IMR-90 (cell line): ENCODE measurements around the gene AKAP13.

Experiments used
- CEBPB ChIP-seq: IDR thresholded peaks from 2 replicates; pipeline ENCODE4 v1.6.1; 2012; ENCODE audit warnings: low read depth, low read length, improper control_type of control experiment
- FOS ChIP-seq: fragments of 150-350 bp; IDR thresholded peaks from 2 replicates; pipeline ENCODE4 v1.6.1; 2016; ENCODE audit warnings: low read depth, low read length
- MAFK ChIP-seq: IDR thresholded peaks from 2 replicates; pipeline ENCODE4 v1.6.1; 2012; ENCODE audit warnings: low read depth, low read length, improper control_type of control experiment
- MXI1 ChIP-seq: IDR thresholded peaks from 2 replicates; pipeline ENCODE4 v1.6.1; 2012; ENCODE audit warnings: low read depth, mild to moderate bottlenecking, low read length, moderate library complexity, borderline replicate concordance
- POLR2A ChIP-seq: IDR thresholded peaks from 2 replicates; pipeline ENCODE4 v1.6.1; 2012; ENCODE audit warnings: mild to moderate bottlenecking, low read depth, low read length
- RAD21 ChIP-seq: IDR thresholded peaks from 2 replicates; pipeline ENCODE4 v1.6.1; 2012; ENCODE audit warnings: low read length, improper control_type of control experiment
- TF ChIP-seq, protein P1 (sequence below): conservative IDR thresholded peaks from 2 replicates; pipeline ENCODE4 v1.5.1; 2012; ENCODE audit warnings: mild to moderate bottlenecking, low read depth, low read length, improper control_type of control experiment
- TF ChIP-seq, protein P2 (sequence below): fragments of 150-350 bp; IDR thresholded peaks from 2 replicates; pipeline ENCODE4 v1.6.1; 2017; ENCODE audit warnings: mild to moderate bottlenecking, antibody characterized with exemption, low read length, low read depth

DNA sequence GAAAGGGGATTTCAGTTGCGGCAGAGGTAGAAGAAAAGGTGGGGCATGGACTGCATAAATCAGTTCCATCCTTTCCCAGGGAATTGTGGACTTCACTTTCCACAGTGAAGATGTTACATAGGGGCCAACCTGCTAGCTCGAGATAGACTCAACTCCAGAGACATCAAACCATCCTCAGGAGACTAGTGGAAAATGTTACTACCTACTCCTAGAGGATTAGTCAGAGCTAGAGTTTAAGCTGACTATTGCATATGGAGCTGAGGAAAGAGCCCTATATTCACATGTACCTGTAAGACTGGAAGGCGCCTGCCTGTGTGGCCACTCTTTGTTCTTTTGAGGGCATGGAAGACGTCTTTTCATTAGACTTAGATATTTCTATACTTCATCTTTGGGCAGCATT, 345.2 kb downstream of the AKAP13 start:
- TF ChIP-seq, protein P1, sequence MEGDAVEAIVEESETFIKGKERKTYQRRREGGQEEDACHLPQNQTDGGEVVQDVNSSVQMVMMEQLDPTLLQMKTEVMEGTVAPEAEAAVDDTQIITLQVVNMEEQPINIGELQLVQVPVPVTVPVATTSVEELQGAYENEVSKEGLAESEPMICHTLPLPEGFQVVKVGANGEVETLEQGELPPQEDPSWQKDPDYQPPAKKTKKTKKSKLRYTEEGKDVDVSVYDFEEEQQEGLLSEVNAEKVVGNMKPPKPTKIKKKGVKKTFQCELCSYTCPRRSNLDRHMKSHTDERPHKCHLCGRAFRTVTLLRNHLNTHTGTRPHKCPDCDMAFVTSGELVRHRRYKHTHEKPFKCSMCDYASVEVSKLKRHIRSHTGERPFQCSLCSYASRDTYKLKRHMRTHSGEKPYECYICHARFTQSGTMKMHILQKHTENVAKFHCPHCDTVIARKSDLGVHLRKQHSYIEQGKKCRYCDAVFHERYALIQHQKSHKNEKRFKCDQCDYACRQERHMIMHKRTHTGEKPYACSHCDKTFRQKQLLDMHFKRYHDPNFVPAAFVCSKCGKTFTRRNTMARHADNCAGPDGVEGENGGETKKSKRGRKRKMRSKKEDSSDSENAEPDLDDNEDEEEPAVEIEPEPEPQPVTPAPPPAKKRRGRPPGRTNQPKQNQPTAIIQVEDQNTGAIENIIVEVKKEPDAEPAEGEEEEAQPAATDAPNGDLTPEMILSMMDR: no peak
- TF ChIP-seq POLR2A (no peak), CEBPB (no peak), RAD21 (no peak), MAFK (no peak), FOS (no peak), MXI1 (no peak)
- TF ChIP-seq, protein P2, sequence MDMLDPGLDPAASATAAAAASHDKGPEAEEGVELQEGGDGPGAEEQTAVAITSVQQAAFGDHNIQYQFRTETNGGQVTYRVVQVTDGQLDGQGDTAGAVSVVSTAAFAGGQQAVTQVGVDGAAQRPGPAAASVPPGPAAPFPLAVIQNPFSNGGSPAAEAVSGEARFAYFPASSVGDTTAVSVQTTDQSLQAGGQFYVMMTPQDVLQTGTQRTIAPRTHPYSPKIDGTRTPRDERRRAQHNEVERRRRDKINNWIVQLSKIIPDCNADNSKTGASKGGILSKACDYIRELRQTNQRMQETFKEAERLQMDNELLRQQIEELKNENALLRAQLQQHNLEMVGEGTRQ: no peak
